CD4-positive, alpha-beta T cell (primary cell): ENCODE measurements around the gene BTBD9. TPM values are rescaled to one million over a fixed set of nuclear protein-coding genes. Genes with fewer than 3 reads are reported as not detected.
"Not testable (repeated sequence)": the region's sequence is repeated elsewhere in the genome, so short reads cannot be mapped to it uniquely, and the experiment has no call there.

Experiments used
- ATAC-seq: fragments of 200-7000 bp; cut with Tn5 transposase; one replicate; pipeline ENCODE4 v1.10.0; 2022; ENCODE audit warnings: mild to moderate bottlenecking; ENCODE audit not compliant: poor library complexity
- CTCF ChIA-PET: fragments of 350-600 bp; sonication (Branson Sonifier 250); formaldehyde crosslinking; loops from one replicate; lab custom pipeline; 2021; ENCODE audit warnings: antibody characterized with exemption, inconsistent platforms; lab: Charles Lee
- POLR2A ChIA-PET: fragments of 350-600 bp; sonication (Branson Sonifier 250); formaldehyde crosslinking; loops from one replicate; lab custom pipeline; 2021; ENCODE audit warnings: antibody characterized with exemption, inconsistent platforms; lab: Charles Lee
- DNase-seq, 14 experiments: peaks; one replicate each; pipeline ENCODE4 v3.0.0-alpha.2; 2013 to 2020; ENCODE audit warnings: mixed read lengths in 2 of 14
- H3K27ac ChIP-seq, 2 donors: one replicate each; pipeline versions ENCODE4 v1.5.1 to v1.7.0; 2013; ENCODE audit warnings: low read length in 2 of 2, low read depth in 1 of 2, mild to moderate bottlenecking in 1 of 2
- H3K27me3 ChIP-seq, 2 experiments: 1 replicate in 1 of 2; 2 replicates in 1 of 2; pipeline versions ENCODE4 v1.6.1 to v1.7.0; 2013; ENCODE audit warnings: low read length in 2 of 2, control low read depth in 1 of 2, mild to moderate bottlenecking in 1 of 2, moderate library complexity in 1 of 2; ENCODE audit not compliant: insufficient read depth in 2 of 2, control insufficient read depth in 1 of 2
- H3K36me3 ChIP-seq: one replicate; pipeline ENCODE4 v1.6.1; 2013; ENCODE audit warnings: low read length, control low read depth; ENCODE audit not compliant: insufficient read depth
- H3K4me1 ChIP-seq: one replicate; pipeline ENCODE4 v1.6.1; 2013; ENCODE audit warnings: low read length, control low read depth; ENCODE audit not compliant: insufficient read depth
- H3K4me3 ChIP-seq: one replicate; pipeline ENCODE4 v1.5.1; 2013; ENCODE audit warnings: mild to moderate bottlenecking, low read length, moderate library complexity
- H3K9me3 ChIP-seq, 2 experiments: 1 replicate in 1 of 2; 2 replicates in 1 of 2; pipeline versions ENCODE4 v1.6.1 to v1.7.0; 2013; ENCODE audit warnings: low read length in 2 of 2, mild to moderate bottlenecking in 2 of 2, control low read depth in 1 of 2, moderate library complexity in 1 of 2; ENCODE audit not compliant: control insufficient read depth in 1 of 2, insufficient read depth in 1 of 2
- H3K27ac Mint-ChIP-seq: one replicate; pipeline ENCODE4 v1.8.0; 2020; ENCODE audit warnings: mixed read lengths
- H3K27me3 Mint-ChIP-seq: one replicate; pipeline ENCODE4 v1.8.0; 2021; ENCODE audit warnings: mixed read lengths
- H3K36me3 Mint-ChIP-seq: one replicate; pipeline ENCODE4 v1.8.0; 2021; ENCODE audit warnings: low read depth, mixed read lengths
- H3K4me1 Mint-ChIP-seq: one replicate; pipeline ENCODE4 v1.8.0; 2021; ENCODE audit warnings: low read depth, mixed read lengths
- H3K4me3 Mint-ChIP-seq: one replicate; pipeline ENCODE4 v1.8.0; 2020; ENCODE audit warnings: mild to moderate bottlenecking, mixed read lengths
- H3K9me3 Mint-ChIP-seq: one replicate; pipeline ENCODE4 v1.8.0; 2020; ENCODE audit warnings: mixed read lengths
- CTCF ChIP-seq: fragments of 200-600 bp; IDR thresholded peaks from one replicate; pipeline ENCODE4 v1.8.0; 2022; ENCODE audit warnings: antibody characterized with exemption, mild to moderate bottlenecking
- intact Hi-C, 2 experiments: fragments of 100-400 bp; cut with DNase I in 1 of 2; cut with micrococcal nuclease in 1 of 2; formaldehyde crosslinking; loops; one replicate each; pipeline versions ENCODE4 v1.15.1 to v1.9.0; 2023 to 2025; cut with DNase I, micrococcal nuclease
- total RNA-seq, 174 experiments: library from RNA in 2 of 174; stranded (reverse) in 2 of 174; gene quantifications; one replicate each; pipeline ENCODE4 v1.2.3 and lab custom pipeline; 2021 to 2026

Gene BTBD9
- total RNA-seq, 2 experiments from 2014 or later, result 58.7 to 59.3 TPM

- intact Hi-C loops, result no loop called here
- H3K9me3 ChIP-seq, result no peaks in the 10 kb centered on the region
- CTCF ChIA-PET, result no interaction called here
- peaks cover 3% of the 10 kb centered on the region for H3K9me3 Mint-ChIP-seq
- no peak overlapping the region for H3K27ac ChIP-seq
- H3K4me1 ChIP-seq, result no peaks in the 10 kb centered on the region
- H3K36me3 ChIP-seq, result no peaks in the 10 kb centered on the region
- no peak for TF ChIP-seq CTCF
- H3K4me3 ChIP-seq, result no peak overlapping the region
- POLR2A ChIA-PET, result no interaction called here
- no peaks in the 10 kb centered on the region for H3K27me3 Mint-ChIP-seq
- no peaks in the 10 kb centered on the region for H3K27me3 ChIP-seq
- no peaks in the 10 kb centered on the region for H3K4me1 Mint-ChIP-seq
- peaks cover 19% of the 10 kb centered on the region for H3K36me3 Mint-ChIP-seq
- ATAC-seq (no peak), DNase-seq (no peak)
- H3K27ac Mint-ChIP-seq, result no peak overlapping the region
- H3K4me3 Mint-ChIP-seq, result no peak overlapping the region
Measured at GRCh38 chr6:38432079-38432478, 207.7 kb downstream of the BTBD9 start.

DNA sequence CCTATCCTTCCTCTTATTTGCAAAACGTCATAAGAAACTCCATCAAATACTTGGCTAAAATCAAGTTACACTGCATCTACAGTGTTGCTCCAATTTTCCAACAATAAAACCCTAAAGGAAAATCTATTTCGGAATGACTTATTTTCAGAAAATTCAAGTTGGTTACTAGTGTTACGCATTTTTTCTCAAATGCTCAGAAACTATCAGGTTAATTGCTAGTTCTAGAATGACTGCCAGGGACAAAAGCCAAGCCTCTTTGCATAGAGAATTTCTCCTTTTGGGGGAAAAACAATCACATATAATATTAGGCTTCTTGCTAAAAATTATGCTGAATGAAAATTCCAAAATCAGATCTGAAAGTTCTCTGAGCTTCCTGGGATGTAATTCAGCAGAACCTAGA lies 210.2 kb downstream of the BTBD9 start:
- Histone ChIP-seq H3K4me1 (no peaks in the 10 kb centered on the region), H3K27me3 (no peaks in the 10 kb centered on the region), H3K27ac (no peak overlapping the region), H3K9me3 (no peaks in the 10 kb centered on the region), H3K36me3 (no peaks in the 10 kb centered on the region), H3K4me3 (no peak overlapping the region)
- Mint-ChIP-seq H3K4me1 (no peaks in the 10 kb centered on the region), H3K4me3 (no peak overlapping the region), H3K36me3 (peaks cover 17% of the 10 kb centered on the region), H3K9me3 (peaks cover 3% of the 10 kb centered on the region), H3K27me3 (no peaks in the 10 kb centered on the region), H3K27ac (no peak overlapping the region)
- CTCF ChIA-PET, result no interaction called here
- intact Hi-C loops, result no loop called here
- no peak for ATAC-seq
- POLR2A ChIA-PET, result no interaction called here
- no peak for TF ChIP-seq CTCF
- DNase-seq, result no peak

- no peaks in the 10 kb centered on the region for H3K36me3 ChIP-seq
- peaks cover 10% of the 10 kb centered on the region for H3K36me3 Mint-ChIP-seq
- H3K27me3 Mint-ChIP-seq, result no peaks in the 10 kb centered on the region
- ATAC-seq (no peak), DNase-seq (no peak)
- intact Hi-C loops, result no loop called here
- no peak overlapping the region for H3K27ac ChIP-seq
- CTCF ChIA-PET, result no interaction called here
- no peak overlapping the region for H3K4me3 Mint-ChIP-seq
- H3K9me3 ChIP-seq, result no peaks in the 10 kb centered on the region
- POLR2A ChIA-PET, result no interaction called here
- H3K27me3 ChIP-seq, result no peaks in the 10 kb centered on the region
- no peak for TF ChIP-seq CTCF
- no peak overlapping the region for H3K27ac Mint-ChIP-seq
- peaks cover 2% of the 10 kb centered on the region for H3K9me3 Mint-ChIP-seq
- no peaks in the 10 kb centered on the region for H3K4me1 Mint-ChIP-seq
- H3K4me3 ChIP-seq, result no peak overlapping the region
- no peaks in the 10 kb centered on the region for H3K4me1 ChIP-seq
Measured at GRCh38 chr6:38427492-38428210, 212.1 kb downstream of the BTBD9 start.

DNA sequence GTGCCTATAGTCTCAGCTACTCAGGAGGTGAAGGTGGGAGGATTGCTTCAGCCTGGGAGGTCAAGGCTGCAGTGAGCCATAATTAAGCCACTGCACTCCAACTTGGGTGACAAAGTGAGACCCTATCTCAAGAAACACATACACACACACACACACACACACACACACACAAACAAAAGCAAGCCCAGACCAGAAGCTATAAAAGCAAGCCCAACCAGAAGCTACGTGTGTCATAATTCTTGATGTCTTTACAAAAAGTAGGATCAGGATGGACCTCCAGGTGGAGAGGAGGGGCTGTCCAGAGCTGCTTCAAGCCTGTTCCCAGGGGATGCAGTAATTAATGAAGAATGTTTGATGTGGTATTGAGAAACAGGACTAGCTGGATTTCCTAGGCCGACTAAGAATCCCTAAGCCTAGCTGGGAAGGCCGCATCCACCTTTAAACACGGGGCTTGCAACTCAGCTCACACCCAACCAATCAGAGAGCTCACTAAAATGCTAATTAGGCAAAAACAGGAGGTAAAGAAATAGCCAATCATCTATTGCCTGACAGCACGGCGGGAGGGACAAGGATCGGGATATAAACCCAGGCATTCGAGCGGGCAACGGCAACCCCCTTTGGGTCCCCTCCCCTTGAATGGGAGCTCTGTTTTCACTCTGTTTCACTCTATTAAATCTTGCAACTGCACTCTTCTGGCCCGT lies 213.8 kb downstream of the BTBD9 start:
- H3K27me3 Mint-ChIP-seq, H3K9me3 Mint-ChIP-seq, DNase-seq, H3K36me3 ChIP-seq, H3K4me1 Mint-ChIP-seq, H3K27me3 ChIP-seq, intact Hi-C loops, H3K4me3 ChIP-seq, H3K27ac ChIP-seq, ATAC-seq, H3K27ac Mint-ChIP-seq, H3K9me3 ChIP-seq, H3K4me3 Mint-ChIP-seq, H3K4me1 ChIP-seq, POLR2A ChIA-PET: not testable (repeated sequence)
- CTCF ChIA-PET, result interaction anchor here (1.1 kb wide), 1 partner anchor 40 kb away, joined by 4 read pairs; no protein-coding TSS in a partner anchor
- peaks cover 10% of the 10 kb centered on the region for H3K36me3 Mint-ChIP-seq
